Measurements from ENCODE around the gene MS4A6A. TPM values are rescaled to one million over a fixed set of nuclear protein-coding genes. Genes with fewer than 3 reads are reported as not detected.
"Not testable (repeated sequence)": the region's sequence is repeated elsewhere in the genome, so short reads cannot be mapped to it uniquely, and the experiment has no call there.

MS4A6A gene
- total RNA-seq, 3 donors from 2014 or later, result not detected

- no peak for ATAC-seq
- DNase-seq, result no peak
- peaks cover 19% of the 10 kb centered on the region for H3K27me3 Mint-ChIP-seq (ENCODE audit: low read depth)
These were observed 17.3 kb downstream of the MS4A6A start for GRCh38 chr11:60165538-60165937.

DNA sequence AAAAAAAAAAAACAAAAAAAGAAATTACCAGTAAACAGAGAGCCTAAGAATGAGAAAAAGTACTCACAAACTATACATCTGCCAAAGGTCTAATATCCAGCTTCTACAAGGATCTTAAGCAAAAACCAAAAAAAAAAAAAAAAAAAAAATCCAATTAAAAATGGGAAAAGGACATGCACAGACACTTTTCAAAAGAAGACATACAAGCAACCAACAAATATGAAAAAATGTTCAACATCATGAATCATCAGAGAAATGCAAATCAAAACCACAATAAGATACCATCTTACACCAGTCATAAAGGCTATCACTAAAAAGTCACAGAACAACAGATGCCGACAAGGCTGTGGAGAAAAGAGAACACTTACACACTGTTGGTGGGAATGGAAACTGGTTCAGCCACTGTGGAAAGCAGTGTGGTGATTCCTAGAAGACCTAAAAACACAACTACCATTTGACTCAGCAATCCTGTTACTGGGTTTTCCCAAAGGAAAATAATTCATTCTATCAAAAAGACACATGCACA, 18.3 kb downstream of the MS4A6A start:
- H3K4me3 Mint-ChIP-seq, result no peak overlapping the region
- H3K4me1 Mint-ChIP-seq (ENCODE audit: low read depth), result no peaks in the 10 kb centered on the region
- H3K9me3 Mint-ChIP-seq, result peaks cover 3% of the 10 kb centered on the region
- DNase-seq (no peak), ATAC-seq (peak; percentile 80 to 81)
- H3K36me3 Mint-ChIP-seq (ENCODE audit: insufficient read depth), result peaks cover 1% of the 10 kb centered on the region
- peaks cover 25% of the 10 kb centered on the region for H3K27me3 Mint-ChIP-seq (ENCODE audit: low read depth)

More at GRCh38 chr11:60165538-60165937, 17.3 kb downstream of the MS4A6A start:
- peaks cover 1% of the 10 kb centered on the region for H3K36me3 Mint-ChIP-seq (ENCODE audit: insufficient read depth)
- H3K9me3 Mint-ChIP-seq, result peaks cover 6% of the 10 kb centered on the region
- no peaks in the 10 kb centered on the region for H3K4me1 Mint-ChIP-seq (ENCODE audit: low read depth)
- H3K4me3 Mint-ChIP-seq, result no peak overlapping the region

DNA sequence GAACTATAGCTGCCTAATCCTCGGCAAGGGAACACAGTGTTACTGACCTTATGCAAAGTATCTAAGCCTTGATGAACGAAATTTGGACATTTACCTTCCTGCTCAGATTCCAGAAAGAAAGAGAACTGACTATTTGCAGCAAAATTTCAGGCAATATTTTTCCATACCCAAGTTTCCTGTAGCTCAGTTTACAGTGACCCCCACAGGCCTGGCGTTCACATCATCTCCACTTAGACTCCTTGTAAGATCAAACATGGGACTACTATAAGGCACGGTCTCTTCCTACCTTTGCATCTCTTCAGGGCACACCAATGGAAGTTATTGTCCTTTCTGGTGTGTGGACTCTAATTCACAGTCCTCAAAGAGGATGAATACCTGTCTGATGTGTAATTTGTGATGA, 21.1 kb downstream of the MS4A6A start:
- Mint-ChIP-seq H3K27me3 (ENCODE audit: low read depth) (peaks cover 21% of the 10 kb centered on the region), H3K4me1 (ENCODE audit: low read depth) (no peaks in the 10 kb centered on the region), H3K36me3 (ENCODE audit: insufficient read depth) (no peaks in the 10 kb centered on the region), H3K9me3 (no peaks in the 10 kb centered on the region), H3K4me3 (no peak overlapping the region)
- DNase-seq (no peak), ATAC-seq (no peak)

GRCh38 chr11:60161107-60161506, 21.8 kb downstream of the MS4A6A start:
- Mint-ChIP-seq H3K36me3 (ENCODE audit: insufficient read depth) (no peaks in the 10 kb centered on the region), H3K27me3 (ENCODE audit: low read depth) (peaks cover 21% of the 10 kb centered on the region), H3K9me3 (no peaks in the 10 kb centered on the region), H3K4me3 (no peak overlapping the region), H3K4me1 (ENCODE audit: low read depth) (peaks cover 2% of the 10 kb centered on the region)
- DNase-seq (no peak), ATAC-seq (no peak)

DNA sequence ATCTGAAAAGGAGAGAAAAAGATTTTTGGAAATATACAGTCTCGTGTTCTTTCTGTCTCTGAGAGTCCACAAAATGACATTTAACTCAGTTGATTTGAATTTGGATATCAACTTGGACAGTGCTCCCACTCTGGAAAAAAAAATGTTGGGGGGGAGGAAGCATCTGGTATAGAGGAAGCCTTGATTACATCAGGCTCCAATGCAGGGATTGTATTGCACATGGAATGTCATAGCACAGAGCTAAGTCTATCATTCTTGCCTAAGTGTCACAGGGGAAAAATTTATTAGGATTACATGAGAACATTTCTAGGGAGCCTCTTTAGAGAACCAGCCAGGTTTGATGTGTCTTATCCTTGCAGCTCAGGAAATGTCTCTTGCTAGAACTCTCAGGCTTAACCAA, 23.0 kb downstream of the MS4A6A start:
- Mint-ChIP-seq H3K4me3 (no peak overlapping the region), H3K27me3 (ENCODE audit: low read depth) (peaks cover 17% of the 10 kb centered on the region), H3K36me3 (ENCODE audit: insufficient read depth) (no peaks in the 10 kb centered on the region), H3K4me1 (ENCODE audit: low read depth) (peaks cover 4% of the 10 kb centered on the region), H3K9me3 (no peaks in the 10 kb centered on the region)
- DNase-seq, result no peak
- ATAC-seq, result no peak

DNA sequence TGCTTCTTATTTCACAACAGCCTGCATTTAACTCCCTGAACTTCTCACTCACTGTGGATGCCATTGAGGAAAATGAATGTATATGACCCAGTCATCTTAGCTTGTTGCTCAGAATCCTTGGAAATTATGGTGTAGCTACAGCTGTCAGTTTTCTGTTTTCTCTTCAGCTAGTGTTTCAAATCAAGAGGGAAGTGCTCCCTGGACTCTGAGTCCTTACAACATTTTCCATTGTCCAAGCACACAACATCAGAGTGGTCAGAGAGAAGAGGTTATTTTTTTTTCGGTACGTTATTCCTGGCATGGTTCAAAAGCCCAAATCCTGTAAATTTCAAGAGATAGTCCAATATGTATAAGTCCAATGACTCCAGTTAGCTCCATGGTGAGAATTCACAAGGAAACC, 23.6 kb downstream of the MS4A6A start:
- peaks cover 19% of the 10 kb centered on the region for H3K27me3 Mint-ChIP-seq (ENCODE audit: low read depth)
- no peak for DNase-seq

GRCh38 chr11:60158636-60159035, 24.2 kb downstream of the MS4A6A start:
- ATAC-seq, result no peak
- Mint-ChIP-seq H3K9me3 (no peaks in the 10 kb centered on the region), H3K27me3 (ENCODE audit: low read depth) (peaks cover 20% of the 10 kb centered on the region), H3K4me1 (ENCODE audit: low read depth) (peaks cover 4% of the 10 kb centered on the region), H3K36me3 (ENCODE audit: insufficient read depth) (no peaks in the 10 kb centered on the region), H3K4me3 (no peak overlapping the region)
- DNase-seq, result no peak

More for the DNA sequence above, 23.6 kb downstream of the MS4A6A start:
- Mint-ChIP-seq H3K4me3 (no peak overlapping the region), H3K36me3 (ENCODE audit: insufficient read depth) (no peaks in the 10 kb centered on the region), H3K9me3 (no peaks in the 10 kb centered on the region), H3K4me1 (ENCODE audit: low read depth) (peaks cover 4% of the 10 kb centered on the region)
- no peak for ATAC-seq

DNA sequence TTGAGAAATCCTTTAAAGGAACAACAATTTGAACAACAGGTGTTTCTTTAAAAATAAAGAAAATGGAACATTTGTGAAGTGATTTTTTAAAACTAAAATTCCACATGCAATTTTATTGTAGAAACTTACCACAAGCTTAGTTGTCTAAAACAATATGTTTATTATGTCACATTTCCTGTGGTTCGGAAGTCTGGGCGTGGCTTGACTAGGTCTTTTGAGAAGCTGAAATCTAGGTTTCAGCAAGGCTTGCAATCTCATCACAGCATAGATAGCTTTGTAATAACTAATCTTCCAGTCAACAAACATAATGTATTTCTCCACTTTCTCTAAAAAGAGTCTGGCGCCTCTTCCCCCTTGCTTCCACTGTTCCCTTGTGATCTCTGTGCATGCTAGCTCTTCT, 27.0 kb downstream of the MS4A6A start:
- ATAC-seq, result no peak
- Mint-ChIP-seq H3K27me3 (ENCODE audit: low read depth) (peaks cover 22% of the 10 kb centered on the region), H3K36me3 (ENCODE audit: insufficient read depth) (no peaks in the 10 kb centered on the region), H3K4me3 (no peak overlapping the region), H3K9me3 (peaks cover 6% of the 10 kb centered on the region), H3K4me1 (ENCODE audit: low read depth) (peaks cover 4% of the 10 kb centered on the region)
- no peak for DNase-seq

GRCh38 chr11:60152727-60153126, 30.2 kb downstream of the MS4A6A start:
- H3K4me3 Mint-ChIP-seq; H3K4me1 Mint-ChIP-seq (ENCODE audit: low read depth); ATAC-seq; H3K9me3 Mint-ChIP-seq; H3K36me3 Mint-ChIP-seq (ENCODE audit: insufficient read depth); DNase-seq: not testable (repeated sequence)
- peaks cover 13% of the 10 kb centered on the region for H3K27me3 Mint-ChIP-seq (ENCODE audit: low read depth)

DNA sequence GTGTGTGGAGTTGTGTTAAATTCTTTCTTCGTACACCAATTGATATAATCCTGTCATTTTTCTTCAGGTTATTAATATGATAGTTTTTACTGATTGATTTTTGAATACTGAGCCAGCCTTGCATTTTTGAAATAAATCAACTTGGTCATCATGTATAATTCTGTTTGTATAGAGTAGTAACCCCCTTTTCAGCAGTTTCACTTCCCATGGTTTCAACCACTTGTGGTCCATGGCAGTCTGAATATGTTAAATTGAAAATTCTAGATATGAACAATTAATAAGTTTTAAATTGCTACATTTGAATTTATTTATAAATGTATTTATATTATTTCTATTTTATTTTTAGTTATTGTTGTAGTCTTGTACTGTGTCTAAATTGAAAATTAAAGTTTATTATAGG, 32.6 kb downstream of the MS4A6A start:
- peaks cover 11% of the 10 kb centered on the region for H3K27me3 Mint-ChIP-seq (ENCODE audit: low read depth)
- no peaks in the 10 kb centered on the region for H3K4me1 Mint-ChIP-seq (ENCODE audit: low read depth)
- DNase-seq (no peak), ATAC-seq (no peak)
- peaks cover 6% of the 10 kb centered on the region for H3K9me3 Mint-ChIP-seq
- H3K36me3 Mint-ChIP-seq (ENCODE audit: insufficient read depth), result no peaks in the 10 kb centered on the region
- no peak overlapping the region for H3K4me3 Mint-ChIP-seq

DNA sequence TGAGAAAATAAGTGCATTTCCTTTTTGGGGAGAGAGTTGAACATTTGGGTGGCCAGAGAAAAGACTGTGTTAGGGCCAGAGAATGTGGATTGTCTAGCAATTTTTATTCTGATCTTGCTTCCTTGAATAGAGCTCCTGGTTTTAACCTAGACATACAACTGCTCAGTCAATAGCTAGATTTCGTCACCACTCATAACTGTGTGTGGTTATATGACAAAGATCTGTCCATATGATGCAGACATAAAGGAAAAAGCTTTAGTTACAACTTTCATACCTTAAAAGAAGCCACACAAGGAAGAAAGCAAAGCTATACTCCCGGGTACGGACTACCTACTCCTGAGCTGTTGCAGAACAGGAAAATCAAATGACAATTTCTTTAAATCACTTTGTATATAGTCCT, 37.2 kb downstream of the MS4A6A start:
- no peak for ATAC-seq
- Mint-ChIP-seq H3K27me3 (ENCODE audit: low read depth) (peaks cover 2% of the 10 kb centered on the region), H3K9me3 (no peaks in the 10 kb centered on the region), H3K4me3 (no peak overlapping the region), H3K4me1 (ENCODE audit: low read depth) (no peaks in the 10 kb centered on the region), H3K36me3 (ENCODE audit: insufficient read depth) (no peaks in the 10 kb centered on the region)
- DNase-seq, result no peak

GRCh38 chr11:60143768-60144167, 39.1 kb downstream of the MS4A6A start:
- Mint-ChIP-seq H3K9me3 (no peaks in the 10 kb centered on the region), H3K4me1 (ENCODE audit: low read depth) (no peaks in the 10 kb centered on the region), H3K4me3 (no peak overlapping the region), H3K36me3 (ENCODE audit: insufficient read depth) (no peaks in the 10 kb centered on the region), H3K27me3 (ENCODE audit: low read depth) (peaks cover 2% of the 10 kb centered on the region)
- DNase-seq (no peak), ATAC-seq (peak; percentile 37 to 48)

GRCh38 chr11:60133917-60134316, 49.0 kb downstream of the MS4A6A start:
- Mint-ChIP-seq H3K4me1 (ENCODE audit: low read depth) (no peaks in the 10 kb centered on the region), H3K36me3 (ENCODE audit: insufficient read depth) (no peaks in the 10 kb centered on the region), H3K27me3 (ENCODE audit: low read depth) (peaks cover 5% of the 10 kb centered on the region), H3K9me3 (peaks cover 2% of the 10 kb centered on the region), H3K4me3 (no peak overlapping the region)
- ATAC-seq (no peak), DNase-seq (no peak)

- peaks cover 2% of the 10 kb centered on the region for H3K9me3 Mint-ChIP-seq
- no peaks in the 10 kb centered on the region for H3K36me3 Mint-ChIP-seq (ENCODE audit: insufficient read depth)
- no peaks in the 10 kb centered on the region for H3K4me1 Mint-ChIP-seq (ENCODE audit: low read depth)
- no peak overlapping the region for H3K4me3 Mint-ChIP-seq
- DNase-seq (no peak), ATAC-seq (no peak)
- H3K27me3 Mint-ChIP-seq (ENCODE audit: low read depth), result peaks cover 5% of the 10 kb centered on the region
These were observed 51.0 kb downstream of the MS4A6A start for GRCh38 chr11:60131912-60132311.

DNA sequence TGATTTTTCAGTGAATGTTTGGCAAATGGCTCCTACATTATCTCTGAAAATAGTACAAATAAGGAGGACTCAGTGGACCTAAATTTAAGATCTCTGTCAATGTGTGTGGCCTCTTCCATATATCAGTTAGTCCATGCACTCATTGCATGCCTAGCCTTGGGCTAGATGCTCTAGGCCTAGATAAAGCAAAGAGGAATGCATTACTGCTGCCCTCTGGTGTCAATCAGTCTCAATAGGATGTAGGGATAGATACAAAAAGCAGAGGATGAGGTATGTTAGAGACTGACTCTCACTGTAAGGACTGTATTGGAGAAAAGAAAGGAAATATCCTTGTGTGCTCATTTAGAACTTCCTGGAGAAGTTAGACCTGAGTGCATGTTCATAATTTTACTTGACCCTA, 52.4 kb downstream of the MS4A6A start:
- peaks cover 2% of the 10 kb centered on the region for H3K9me3 Mint-ChIP-seq
- ATAC-seq (no peak), DNase-seq (no peak)
- H3K27me3 Mint-ChIP-seq (ENCODE audit: low read depth), result peaks cover 5% of the 10 kb centered on the region
- H3K4me3 Mint-ChIP-seq, result no peak overlapping the region
- H3K4me1 Mint-ChIP-seq (ENCODE audit: low read depth), result no peaks in the 10 kb centered on the region
- H3K36me3 Mint-ChIP-seq (ENCODE audit: insufficient read depth), result no peaks in the 10 kb centered on the region

- Mint-ChIP-seq H3K36me3 (ENCODE audit: insufficient read depth) (no peaks in the 10 kb centered on the region), H3K4me3 (no peak overlapping the region), H3K9me3 (peaks cover 2% of the 10 kb centered on the region), H3K4me1 (ENCODE audit: low read depth) (no peaks in the 10 kb centered on the region), H3K27me3 (ENCODE audit: low read depth) (peaks cover 5% of the 10 kb centered on the region)
- no peak for ATAC-seq
- DNase-seq, result no peak
These were observed 53.0 kb downstream of the MS4A6A start for GRCh38 chr11:60129853-60130252.

Data from activated T-cell treated with anti-CD3 and anti-CD28 coated beads, Interleukin-2, amount 50 U/mL, for 4 hours (primary cell).